Middle frontal gyrus (tissue), 1 donor: ENCODE results near the gene MYRFL.

ENCODE experiments used
- DNase-seq: peaks from one replicate; pipeline ENCODE4 v3.0.0-alpha.2; 2015; ENCODE audit warnings: low spot score; ENCODE audit errors: extremely low spot score

Gene MYRFL

DNA sequence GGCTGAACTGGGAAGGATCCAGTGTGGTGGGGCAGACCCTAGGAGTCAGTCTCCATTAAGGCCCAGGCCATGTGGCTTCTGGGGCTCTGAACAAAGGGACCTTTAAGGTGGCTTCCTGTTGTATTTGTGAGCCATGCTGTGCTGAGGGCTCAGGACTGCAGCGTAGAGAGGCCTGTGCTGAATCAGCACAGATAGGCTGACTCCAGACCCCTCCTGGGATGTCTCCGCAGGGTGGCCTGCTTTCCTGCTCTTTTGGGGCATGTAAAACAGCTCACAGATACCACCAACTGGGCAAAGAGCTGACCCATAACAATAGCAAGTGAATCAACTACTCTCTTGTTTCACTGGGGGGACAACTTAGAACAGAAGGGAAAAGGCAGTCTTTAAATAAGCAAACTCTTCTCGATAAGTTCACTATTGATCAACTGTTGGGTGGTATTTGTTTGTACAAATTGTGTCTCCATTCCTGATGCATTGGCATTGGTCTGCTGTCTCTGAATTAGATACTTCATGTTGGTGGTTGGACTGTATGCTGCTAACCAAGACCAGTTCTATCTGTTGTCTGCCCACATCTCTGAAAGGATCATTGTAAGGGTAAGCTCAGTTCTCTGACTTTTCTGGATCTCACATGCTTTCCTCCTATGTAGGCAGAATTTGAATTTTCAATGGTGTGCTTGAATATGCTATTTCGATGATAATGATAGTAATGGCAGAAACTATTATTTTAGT lies 71.8 kb downstream of the MYRFL start:
- DNase-seq: no peak

DNA sequence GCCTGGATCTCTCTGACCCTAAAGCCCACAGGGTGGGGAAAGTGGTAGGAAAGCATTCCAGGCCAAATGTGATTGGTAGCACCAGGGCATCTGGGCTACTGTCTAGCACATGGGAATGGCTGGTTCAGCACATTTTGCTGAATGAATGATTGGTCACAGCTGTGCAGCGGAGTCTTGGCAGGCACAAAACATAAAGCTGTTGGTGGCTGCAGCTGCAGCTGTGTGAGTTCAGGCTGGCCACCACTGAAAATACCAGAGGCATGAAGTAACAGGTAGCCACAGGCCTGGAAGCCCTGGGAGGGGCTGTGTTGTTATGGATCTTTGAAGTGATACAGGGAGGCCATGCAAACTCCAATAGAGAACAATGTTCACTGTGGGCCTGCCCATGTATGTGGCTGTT lies 72.7 kb downstream of the MYRFL start:
- no peak for DNase-seq

- no peak for DNase-seq
Observed at GRCh38 chr12:69898236-69898635, 73.2 kb downstream of the MYRFL start.

GRCh38 chr12:69900720-69901131 lies 75.7 kb downstream of the MYRFL start:
- peak; percentile 63 for DNase-seq

- DNase-seq: no peak
Observed at GRCh38 chr12:69901221-69901905, 76.3 kb downstream of the MYRFL start.

- no peak for DNase-seq
Observed at GRCh38 chr12:69903548-69903947, 78.5 kb downstream of the MYRFL start.

DNA sequence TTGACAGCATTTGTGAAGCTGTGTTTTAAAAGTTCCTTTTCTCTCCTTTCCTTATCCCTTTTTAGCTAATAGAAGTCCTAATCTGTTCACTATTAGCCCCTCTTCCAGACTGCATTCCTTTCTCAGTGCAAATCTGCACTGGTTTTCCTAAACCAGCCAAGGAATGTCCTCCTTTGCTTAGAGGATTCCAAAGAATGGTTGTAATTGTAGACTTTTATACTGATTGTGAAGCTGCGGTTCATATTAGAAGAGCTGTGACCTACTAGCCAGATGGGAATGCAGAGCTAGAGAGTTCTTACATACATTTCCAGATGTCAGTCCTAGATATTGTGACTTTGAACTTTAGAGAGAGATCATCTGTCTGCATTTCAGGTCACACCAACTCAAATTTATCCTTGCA lies 79.8 kb downstream of the MYRFL start:
- DNase-seq: no peak

DNA sequence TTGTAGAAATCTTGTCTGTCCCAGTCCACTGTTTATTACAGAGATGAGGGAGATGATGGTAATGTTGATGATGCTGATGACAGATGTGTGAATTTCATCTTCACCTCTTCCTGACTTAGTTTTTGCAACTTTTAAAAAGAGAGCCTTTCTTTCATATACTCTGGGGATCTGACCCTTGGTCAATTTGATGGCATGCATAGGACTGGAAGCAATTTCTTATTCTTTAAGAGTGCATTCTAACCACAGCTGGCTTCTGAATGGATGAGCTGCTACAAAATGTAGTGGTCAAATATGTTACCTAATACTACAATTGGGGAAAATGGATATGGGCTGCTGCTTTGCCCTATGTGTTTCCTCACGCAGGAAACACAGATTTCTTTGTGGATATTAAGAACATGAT lies 80.8 kb downstream of the MYRFL start:
- no peak for DNase-seq

- DNase-seq: no peak
Observed at GRCh38 chr12:69906411-69907216, 81.6 kb downstream of the MYRFL start.

DNA sequence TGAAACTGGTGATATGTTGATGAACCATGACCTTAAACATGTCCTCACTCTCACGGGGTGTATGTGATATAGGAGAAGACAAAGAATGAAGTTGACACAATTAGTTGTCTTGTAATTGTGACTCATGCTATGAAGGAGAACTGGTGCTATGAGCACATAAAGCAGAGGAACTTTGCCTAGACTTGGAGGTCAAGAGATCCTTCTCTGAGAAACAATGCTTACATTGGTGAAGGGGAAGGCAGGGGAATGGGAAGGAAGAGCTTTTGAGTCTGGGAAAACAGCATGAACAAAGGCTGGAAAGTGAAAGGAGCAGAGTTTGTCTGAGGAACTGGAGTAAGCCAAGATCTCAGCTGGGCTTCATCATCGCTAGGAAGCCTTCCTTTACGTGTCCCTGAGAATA lies 83.2 kb downstream of the MYRFL start:
- no peak for DNase-seq

DNA sequence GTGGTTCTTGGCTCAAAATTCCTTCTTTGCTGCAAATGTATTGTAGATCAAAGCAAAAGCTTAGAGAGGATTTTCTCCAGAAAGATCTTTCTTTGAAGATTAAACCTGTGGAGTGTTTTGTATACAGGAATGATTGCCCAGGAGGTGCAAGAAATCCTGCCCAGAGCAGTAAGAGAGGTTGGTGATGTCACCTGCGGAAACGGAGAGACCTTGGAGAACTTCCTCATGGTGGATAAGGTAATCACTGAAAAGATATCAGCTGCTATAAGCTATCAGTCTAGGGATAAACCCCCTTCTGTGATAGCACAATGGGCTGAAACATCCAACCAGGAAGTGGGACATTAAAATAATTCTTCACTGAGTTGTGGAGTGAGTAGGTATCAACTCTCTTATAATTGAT lies 85.7 kb downstream of the MYRFL start:
- no peak for DNase-seq

DNA sequence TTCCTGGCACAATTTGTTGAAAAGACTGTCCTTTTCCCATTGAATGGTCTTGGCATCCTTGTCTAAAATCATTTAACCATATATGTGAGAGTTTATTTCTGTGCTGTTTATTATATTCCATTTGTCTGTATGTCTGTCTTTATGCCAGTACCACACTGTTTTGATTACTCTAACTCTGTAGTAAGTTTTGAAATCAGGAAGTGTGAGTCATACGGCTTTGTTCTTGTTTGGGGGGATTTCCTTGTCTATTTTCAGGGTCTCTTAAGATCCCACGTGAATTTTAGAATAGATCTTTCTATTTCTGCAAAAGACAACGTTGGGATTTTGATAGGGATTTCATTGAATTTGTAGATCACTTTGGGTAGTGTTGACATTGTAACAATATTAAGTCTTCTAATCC lies 88.5 kb downstream of the MYRFL start:
- no peak for DNase-seq

DNA sequence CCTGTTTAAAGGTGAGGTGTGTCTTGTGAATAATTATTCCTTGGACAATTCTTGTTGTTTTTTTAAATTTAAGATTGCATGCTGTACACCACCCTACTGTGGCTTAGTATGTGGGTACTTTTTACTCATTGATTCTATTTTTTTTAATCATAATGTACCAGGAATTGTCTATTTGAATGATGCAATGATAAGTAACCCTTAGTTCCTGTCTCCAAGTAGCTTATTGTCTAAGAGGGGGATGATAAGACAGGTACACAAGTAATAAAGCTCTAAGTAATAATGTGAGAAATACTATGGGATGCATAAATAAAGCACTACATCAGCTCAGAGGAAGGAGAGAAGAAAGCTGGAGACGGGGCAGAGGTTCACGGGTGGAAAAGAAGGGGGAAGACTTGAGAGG lies 90.9 kb downstream of the MYRFL start:
- no peak for DNase-seq

- no peak for DNase-seq
Observed at GRCh38 chr12:69916544-69917235, 91.7 kb downstream of the MYRFL start.

- DNase-seq: no peak
Observed at GRCh38 chr12:69918287-69918686, 93.3 kb downstream of the MYRFL start.

GRCh38 chr12:69919495-69919894 lies 94.5 kb downstream of the MYRFL start:
- DNase-seq: no peak

DNA sequence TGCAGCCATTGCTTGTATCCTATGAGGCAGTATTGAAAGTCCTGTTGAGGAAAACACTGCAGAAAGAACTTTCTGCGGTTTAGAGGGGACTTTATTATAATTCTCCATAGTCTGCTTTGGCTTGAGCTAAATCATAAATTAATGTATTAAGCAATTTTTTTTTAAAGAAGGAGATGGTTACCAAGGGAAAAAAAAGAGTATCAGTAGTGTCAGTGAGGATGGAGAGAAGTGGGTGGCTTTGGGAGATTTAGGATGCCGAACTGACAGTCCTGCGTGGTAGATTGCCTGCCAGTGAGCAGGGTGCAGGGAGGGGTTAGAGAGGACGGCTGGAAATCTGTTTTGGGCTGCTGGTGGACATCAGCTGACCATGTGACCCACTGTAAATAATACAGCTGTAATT lies 96.8 kb downstream of the MYRFL start:
- DNase-seq: no peak

DNA sequence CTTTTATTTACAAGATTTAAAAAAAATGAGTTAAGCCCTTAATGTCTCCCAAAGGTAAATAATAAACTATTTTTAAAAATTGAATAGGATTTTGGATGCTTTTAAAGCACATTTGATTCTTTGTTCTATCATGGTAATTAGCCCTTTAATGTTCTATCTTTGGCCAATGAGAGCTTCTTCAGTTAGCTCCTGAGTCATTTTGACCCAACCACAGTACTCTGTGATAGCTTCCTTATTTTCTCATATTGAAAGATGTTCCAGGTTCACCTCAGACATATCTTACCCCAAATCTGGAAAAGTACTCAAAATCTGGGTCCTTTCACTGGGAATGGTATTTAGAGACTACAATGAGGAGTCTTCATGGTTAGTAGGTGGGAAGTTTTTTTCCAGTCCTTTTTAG lies 98.0 kb downstream of the MYRFL start:
- DNase-seq: no peak

GRCh38 chr12:69925291-69925690 lies 100.3 kb downstream of the MYRFL start:
- DNase-seq: no peak

DNA sequence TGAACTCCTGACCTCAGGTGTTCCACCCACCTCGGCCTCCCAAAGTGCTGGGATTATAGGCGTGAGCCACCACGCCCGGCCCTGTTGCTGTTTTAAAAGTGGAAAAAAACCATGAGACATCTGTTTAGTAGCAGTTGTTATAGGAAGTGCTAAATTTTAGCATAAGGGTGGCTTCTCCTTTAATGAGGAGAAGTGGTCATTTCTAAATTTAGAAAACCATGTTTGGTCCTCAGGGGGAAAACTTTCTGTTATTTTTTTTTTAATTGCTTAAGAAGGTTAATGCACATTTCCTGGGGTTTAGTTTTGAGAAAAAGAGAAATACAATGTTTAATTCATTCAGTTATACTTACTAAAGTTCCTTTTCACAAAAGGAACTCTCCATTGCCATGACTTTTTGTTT lies 102.1 kb downstream of the MYRFL start:
- DNase-seq: no peak

- DNase-seq: no peak
Observed at GRCh38 chr12:69929125-69929524, 104.1 kb downstream of the MYRFL start.

GRCh38 chr12:69929531-69929930 lies 104.5 kb downstream of the MYRFL start:
- DNase-seq: no peak
